ENCODE data around the gene TNRC18.

GRCh38 chr7:5393748-5394147, 29.9 kb downstream of the TNRC18 start:
- TF ChIP-seq POLR2A (IDR thresholded peaks at IDR 0.05; ENCODE audit: low read length) (no peak), GATA1 (IDR thresholded peaks at IDR 0.05; ENCODE audit: low read depth, low read length) (no peak)
